SK-N-SH (cell line): ENCODE data around the gene CENPF. TPM values are rescaled to one million over a fixed set of nuclear protein-coding genes. Genes with fewer than 3 reads are reported as not detected.

Experiments used
- CTCF ChIA-PET: fragments of 300-600, 350-600 bp; formaldehyde crosslinking; extraction: SDS; loops from one replicate; lab custom pipeline; 2021; lab: Yijun Ruan, JAX
- POLR2A ChIA-PET: fragments of 350-600 bp; sonication (Branson Sonifier 250); formaldehyde crosslinking; extraction: SDS; loops from one replicate; lab custom pipeline; 2020; ENCODE audit warnings: antibody characterized with exemption, inconsistent platforms; lab: Yijun Ruan, JAX
- DNase-seq: peaks from one replicate; pipeline ENCODE4 v3.0.0; 2012
- H2AFZ ChIP-seq: fragments of 200-600 bp; sonication (generic); 2 replicates; pipeline ENCODE4 v1.8.1; 2016; ENCODE audit warnings: antibody characterized with exemption, mild to moderate bottlenecking, low read depth
- H3F3A ChIP-seq: fragments of 200-600 bp; sonication (generic); replicated peaks from 2 replicates; pipeline ENCODE3; 2016; ENCODE audit warnings: antibody characterized with exemption, mild to moderate bottlenecking; ENCODE audit not compliant: insufficient read depth
- H3K27ac ChIP-seq, 2 experiments: fragments of 200-500 bp in 1 of 2; fragments of 200-600 bp in 1 of 2; sonication (Bioruptor generic) in 1 of 2; sonication (generic), shearing (Covaris generic) in 1 of 2; 2 replicates each; pipeline versions ENCODE4 v1.5.1 to v1.6.1; 2014 to 2016; ENCODE audit warnings: low read depth in 2 of 2, inconsistent platforms in 1 of 2, low read length in 1 of 2, mild to moderate bottlenecking in 1 of 2, mixed read lengths in 1 of 2
- H3K27me3 ChIP-seq: fragments of 200-600 bp; sonication (generic), shearing (Covaris generic); 2 replicates; pipeline ENCODE4 v1.6.1; 2016; ENCODE audit warnings: mixed run types; ENCODE audit not compliant: insufficient read depth
- H3K36me3 ChIP-seq, 2 experiments: fragments of 200-500 bp in 1 of 2; fragments of 200-600 bp in 1 of 2; sonication (Bioruptor generic) in 1 of 2; sonication (generic) in 1 of 2; replicated peaks in 1 of 2; 2 replicates each; pipeline versions ENCODE3 to v1.5.1; 2014 to 2016; ENCODE audit warnings: low read length in 1 of 2, mild to moderate bottlenecking in 1 of 2; ENCODE audit not compliant: insufficient read depth in 2 of 2, control insufficient read depth in 1 of 2
- H3K4me1 ChIP-seq, 2 experiments: fragments of 200-500 bp in 1 of 2; fragments of 200-600 bp in 1 of 2; sonication (Bioruptor generic) in 1 of 2; sonication (generic), shearing (Covaris generic) in 1 of 2; 2 replicates each; pipeline versions ENCODE4 v1.5.1 to v1.6.1; 2014 to 2016; ENCODE audit warnings: low read depth in 1 of 2, low read length in 1 of 2, mixed run types in 1 of 2; ENCODE audit not compliant: insufficient read depth in 2 of 2, control insufficient read depth in 1 of 2
- H3K4me2 ChIP-seq: fragments of 200-600 bp; sonication (generic), shearing (Covaris generic); 2 replicates; pipeline ENCODE4 v1.6.1; 2017; ENCODE audit warnings: mixed run types
- H3K4me3 ChIP-seq, 2 experiments: fragments of 200-500 bp in 1 of 2; fragments of 200-600 bp in 1 of 2; sonication (Bioruptor generic) in 1 of 2; sonication (generic), shearing (Covaris generic) in 1 of 2; 2 replicates each; pipeline versions ENCODE4 v1.5.1 to v1.8.1; 2014 to 2016; ENCODE audit warnings: low read depth in 2 of 2, inconsistent platforms in 1 of 2, low read length in 1 of 2, mild to moderate bottlenecking in 1 of 2, mixed read lengths in 1 of 2, moderate library complexity in 1 of 2
- H3K79me2 ChIP-seq: fragments of 200-600 bp; sonication (generic); 2 replicates; pipeline ENCODE4 v1.8.1; 2017; ENCODE audit warnings: mild to moderate bottlenecking; ENCODE audit not compliant: insufficient read depth
- H3K9ac ChIP-seq: fragments of 200-600 bp; sonication (generic); 2 replicates; pipeline ENCODE4 v1.6.1; 2017; ENCODE audit warnings: mixed run types
- H3K9me2 ChIP-seq: fragments of 200-600 bp; sonication (generic); 2 replicates; pipeline ENCODE4 v1.6.1; 2017; ENCODE audit warnings: mixed run types
- H3K9me3 ChIP-seq: fragments of 200-600 bp; sonication (generic); 2 replicates; pipeline ENCODE4 v1.6.1; 2017; ENCODE audit warnings: mixed run types, mild to moderate bottlenecking, moderate library complexity
- H4K20me1 ChIP-seq: fragments of 200-600 bp; sonication (generic); 2 replicates; pipeline ENCODE4 v1.6.1; 2017; ENCODE audit warnings: mild to moderate bottlenecking, mixed run types; ENCODE audit not compliant: insufficient read depth
- CHD2 ChIP-seq: fragments of 150-350 bp; IDR thresholded peaks from 2 replicates; pipeline ENCODE4 v1.6.1; 2018; ENCODE audit warnings: low read length; ENCODE audit not compliant: partially characterized antibody
- CTCF ChIP-seq: fragments of 200-600 bp; sonication (generic); IDR thresholded peaks from 2 replicates; pipeline ENCODE4 v1.6.1; 2017; ENCODE audit warnings: antibody characterized with exemption, mild to moderate bottlenecking, moderate library complexity
- EP300 ChIP-seq, 2 experiments: IDR thresholded peaks; 2 replicates each; pipeline versions ENCODE4 v1.4.0 to v1.6.1; 2012; ENCODE audit warnings: borderline replicate concordance in 1 of 2, low read depth in 1 of 2, low read length in 1 of 2
- FOSL2 ChIP-seq: IDR thresholded peaks from 2 replicates; pipeline ENCODE4 v1.4.0; 2012; ENCODE audit warnings: low read depth, mild to moderate bottlenecking, moderate library complexity, borderline replicate concordance
- FOXJ3 ChIP-seq: sonication (generic); formaldehyde crosslinking; IDR thresholded peaks from 2 replicates; pipeline ENCODE4 v1.5.1; 2020; ENCODE audit warnings: mild to moderate bottlenecking, missing genetic modification reagents
- FOXM1 ChIP-seq: IDR thresholded peaks from 2 replicates; pipeline ENCODE4 v1.4.0; 2012; ENCODE audit warnings: low read depth, mild to moderate bottlenecking
- IRF3 ChIP-seq: fragments of 150-350 bp; IDR thresholded peaks from 2 replicates; pipeline ENCODE4 v1.6.1; 2016; ENCODE audit warnings: mild to moderate bottlenecking, low read depth, low read length
- JUND ChIP-seq: IDR thresholded peaks from 2 replicates; pipeline ENCODE4 v1.4.0; 2012
- MAX ChIP-seq: IDR thresholded peaks from 2 replicates; pipeline ENCODE4 v1.4.0; 2012; ENCODE audit warnings: low read depth
- POLR2AphosphoS5 ChIP-seq: IDR thresholded peaks from 2 replicates; pipeline ENCODE4 v1.6.1; 2012; ENCODE audit warnings: low read depth, low read length
- RAD21 ChIP-seq: IDR thresholded peaks from 2 replicates; pipeline ENCODE4 v1.6.1; 2012; ENCODE audit warnings: mild to moderate bottlenecking, low read length
- REST ChIP-seq: IDR thresholded peaks from 2 replicates; pipeline ENCODE4 v1.6.1; 2012; ENCODE audit warnings: mild to moderate bottlenecking, low read depth, low read length, moderate library complexity
- SIN3A ChIP-seq: IDR thresholded peaks from 2 replicates; pipeline ENCODE4 v1.6.1; 2012; ENCODE audit warnings: low read depth, mild to moderate bottlenecking, low read length, moderate library complexity, borderline replicate concordance
- USF2 ChIP-seq: fragments of 150-350 bp; IDR thresholded peaks from 2 replicates; pipeline ENCODE4 v1.6.1; 2017; ENCODE audit warnings: antibody characterized with exemption, low read length, low read depth, borderline replicate concordance
- WGBS: methylation state at CpG from one replicate; pipeline ENCODE4 v1.1.6; 2017; ENCODE audit warnings: low lambda C conversion rate; 5-methylcytosine and 5-hydroxymethylcytosine counted together
- polyA plus RNA-seq, 3 experiments: library from polyadenylated mRNA; depleted of rRNA; stranded (reverse); fragments of >200 nt; gene quantifications; 2 replicates each; pipeline ENCODE4 v1.2.3, GENCODE V29; 2012

Gene CENPF
- polyA plus RNA-seq, 1 of the 3 experiments (the other 2 are of a cell fraction): 14.5 TPM

GRCh38 chr1:214666674-214667073 lies 63.7 kb downstream of the CENPF start:
- Histone ChIP-seq H3K9me2 (no peaks in the 10 kb centered on the region), H3K4me2 (no peak overlapping the region), H3K9ac (no peak overlapping the region), H3K4me1 (no peaks in the 10 kb centered on the region; a peak in 1 of 4 replicates), H3K4me3 (no peak overlapping the region), H4K20me1 (no peaks in the 10 kb centered on the region), H3K79me2 (no peaks in the 10 kb centered on the region), H3K9me3 (no peaks in the 10 kb centered on the region), H2AFZ (no peak overlapping the region), H3K27me3 (no peaks in the 10 kb centered on the region), H3K27ac (no peak overlapping the region), H3F3A (no peaks in the 10 kb centered on the region), H3K36me3 (peaks cover 33 to 42% of the 10 kb centered on the region in 2 experiments)
- CTCF ChIA-PET: no interaction called here
- TF ChIP-seq REST (no peak), USF2 (no peak), CTCF (no peak), FOSL2 (no peak), MAX (no peak), CHD2 (no peak), IRF3 (no peak), SIN3A (no peak), EP300 (IDR thresholded peaks at IDR 0.05; ENCODE audit: borderline replicate concordance in 1 of 2, low read depth in 1 of 2, low read length in 1 of 2) (no peak), POLR2AphosphoS5 (no peak), JUND (no peak), FOXJ3 (no peak), RAD21 (no peak), FOXM1 (no peak)
- 100% methylated on average over 2 of the region's 2 CpGs for WGBS
- POLR2A ChIA-PET: no interaction called here
- DNase-seq: no peak
